ENCODE data around the gene WDR62. TPM values are rescaled to one million over a fixed set of nuclear protein-coding genes. Genes with fewer than 3 reads are reported as not detected.
A peak's percentile ranks its signal among the peaks of the same experiment; 100 is the strongest.

The WDR62 gene
- total RNA-seq, result 1.4 and 1.8 TPM in 2 replicates

- peak; percentile 99 for DNase-seq (ENCODE audit: insufficient read length, low spot score, missing footprints)
- H3K27ac ChIP-seq (ENCODE audit: low read depth, low read length), result peak within 1 kb of the TSS; percentile 97
- peaks cover 18% of the 10 kb centered on the region for H3K4me1 ChIP-seq (ENCODE audit: insufficient read depth, low read length)
- H3K9me3 ChIP-seq (ENCODE audit: low read depth, low read length), result no peaks in the 10 kb centered on the region
- peaks cover 40% of the 10 kb centered on the region for H3K79me2 ChIP-seq (ENCODE audit: insufficient read depth, low read length)
- TF ChIP-seq CTCF (IDR thresholded peaks at IDR 0.05; ENCODE audit: extremely low read depth, low read depth, low read length), result no peak
- H3K4me3 ChIP-seq (ENCODE audit: insufficient read depth, low read length), result peak within 1 kb of the TSS; percentile 78
- peaks cover 9% of the 10 kb centered on the region for H3K36me3 ChIP-seq (ENCODE audit: insufficient read depth, low read length)
- H4K20me1 ChIP-seq (ENCODE audit: insufficient read depth, low read length), result no peaks in the 10 kb centered on the region
- H2AFZ ChIP-seq (ENCODE audit: low read length), result peak within 1 kb of the TSS; percentile 97
- peak within 1 kb of the TSS; percentile 83 for H3K4me2 ChIP-seq (ENCODE audit: insufficient read depth, low read length)
- no peaks in the 10 kb centered on the region for H3K27me3 ChIP-seq (ENCODE audit: insufficient read depth, low read length)
Observed at GRCh38 chr19:36054733-36055686, at the start of gene WDR62. TSS of gene WDR62 (plus strand) at chr19:36054897. CDS start at chr19:36054972, 75 bp downstream.

GRCh38 chr19:36006955-36007354, 47.7 kb upstream of the WDR62 start:
- no peaks in the 10 kb centered on the region for H3K9me3 ChIP-seq (ENCODE audit: low read depth, low read length)
- peaks cover 11% of the 10 kb centered on the region for H3K4me1 ChIP-seq (ENCODE audit: insufficient read depth, low read length)
- H3K27me3 ChIP-seq (ENCODE audit: insufficient read depth, low read length), result no peaks in the 10 kb centered on the region
- H4K20me1 ChIP-seq (ENCODE audit: insufficient read depth, low read length), result peaks cover 2% of the 10 kb centered on the region
- H3K4me2 ChIP-seq (ENCODE audit: insufficient read depth, low read length), result no peak overlapping the region
- no peak overlapping the region for H3K27ac ChIP-seq (ENCODE audit: low read depth, low read length)
- H3K36me3 ChIP-seq (ENCODE audit: insufficient read depth, low read length), result no peaks in the 10 kb centered on the region
- no peak for TF ChIP-seq CTCF (IDR thresholded peaks at IDR 0.05; ENCODE audit: extremely low read depth, low read depth, low read length)
- no peaks in the 10 kb centered on the region for H3K79me2 ChIP-seq (ENCODE audit: insufficient read depth, low read length)
- H2AFZ ChIP-seq (ENCODE audit: low read length), result no peak overlapping the region
- no peak for DNase-seq (ENCODE audit: insufficient read length, low spot score, missing footprints)
- H3K4me3 ChIP-seq (ENCODE audit: insufficient read depth, low read length), result no peak overlapping the region

GRCh38 chr19:36008336-36008978, 46.2 kb upstream of the WDR62 start, which contains the start of gene SYNE4:
TSS of gene SYNE4 (minus strand) at chr19:36008813. CDS start at chr19:36008681, 132 bp downstream.
- Histone ChIP-seq H3K4me2 (ENCODE audit: insufficient read depth, low read length) (peak within 1 kb of the TSS; percentile 80), H3K4me3 (ENCODE audit: insufficient read depth, low read length) (peak within 1 kb of the TSS; percentile 71), H3K79me2 (ENCODE audit: insufficient read depth, low read length) (peaks cover 8% of the 10 kb centered on the region), H3K36me3 (ENCODE audit: insufficient read depth, low read length) (no peaks in the 10 kb centered on the region), H3K27me3 (ENCODE audit: insufficient read depth, low read length) (no peaks in the 10 kb centered on the region), H3K9me3 (ENCODE audit: low read depth, low read length) (no peaks in the 10 kb centered on the region), H4K20me1 (ENCODE audit: insufficient read depth, low read length) (no peaks in the 10 kb centered on the region), H2AFZ (ENCODE audit: low read length) (peak within 1 kb of the TSS; percentile 68), H3K4me1 (ENCODE audit: insufficient read depth, low read length) (peaks cover 17% of the 10 kb centered on the region), H3K27ac (ENCODE audit: low read depth, low read length) (no peak within 1 kb of the TSS)
- TF ChIP-seq CTCF (IDR thresholded peaks at IDR 0.05; ENCODE audit: extremely low read depth, low read depth, low read length), result no peak
- peak; percentile 80 for DNase-seq (ENCODE audit: insufficient read length, low spot score, missing footprints)

- Histone ChIP-seq H3K27me3 (ENCODE audit: insufficient read depth, low read length) (no peaks in the 10 kb centered on the region), H3K9me3 (ENCODE audit: low read depth, low read length) (no peaks in the 10 kb centered on the region), H2AFZ (ENCODE audit: low read length) (peak overlapping the region; percentile 68), H3K36me3 (ENCODE audit: insufficient read depth, low read length) (no peaks in the 10 kb centered on the region), H3K79me2 (ENCODE audit: insufficient read depth, low read length) (peaks cover 14% of the 10 kb centered on the region), H3K27ac (ENCODE audit: low read depth, low read length) (no peak overlapping the region), H3K4me3 (ENCODE audit: insufficient read depth, low read length) (peak overlapping the region; percentile 71), H4K20me1 (ENCODE audit: insufficient read depth, low read length) (no peaks in the 10 kb centered on the region), H3K4me1 (ENCODE audit: insufficient read depth, low read length) (peaks cover 18% of the 10 kb centered on the region), H3K4me2 (ENCODE audit: insufficient read depth, low read length) (peak overlapping the region; percentile 80)
- peak; percentile 98 for DNase-seq (ENCODE audit: insufficient read length, low spot score, missing footprints)
- TF ChIP-seq CTCF (IDR thresholded peaks at IDR 0.05; ENCODE audit: extremely low read depth, low read depth, low read length), result no peak
Observed at GRCh38 chr19:36009220-36009619, 45.5 kb upstream of the WDR62 start.
